Measurements from ENCODE around the gene IFIT1. TPM values are rescaled to one million over a fixed set of nuclear protein-coding genes. Genes with fewer than 3 reads are reported as not detected.

Gene IFIT1
- total RNA-seq, 2 donors from 2014 or later: 6.7 to 10.6 TPM

DNA sequence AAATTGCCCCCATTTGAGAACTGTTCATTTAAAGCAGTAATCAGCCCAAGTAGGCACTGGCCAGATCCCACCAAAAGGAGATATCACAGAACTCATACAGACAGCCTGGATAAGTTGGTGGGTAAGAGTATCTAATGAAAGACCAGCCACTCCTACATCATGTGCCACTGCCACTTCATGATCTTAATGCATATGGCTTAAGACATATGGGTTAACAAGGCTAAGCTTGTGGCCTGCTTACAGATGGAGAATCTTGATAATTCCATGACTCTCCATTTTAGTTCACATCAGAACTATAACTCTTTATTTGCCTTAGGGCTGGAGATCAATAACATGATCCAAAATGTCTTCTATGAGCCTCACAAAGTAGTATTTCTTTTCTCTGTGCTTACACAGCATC is 21.3 kb upstream of the IFIT1 start:
- peaks cover 0 to 43% of the 10 kb centered on the region in 2 donors for H3K4me1 ChIP-seq
- H3K9me3 ChIP-seq: no peaks in the 10 kb centered on the region
- TF ChIP-seq, protein P1, sequence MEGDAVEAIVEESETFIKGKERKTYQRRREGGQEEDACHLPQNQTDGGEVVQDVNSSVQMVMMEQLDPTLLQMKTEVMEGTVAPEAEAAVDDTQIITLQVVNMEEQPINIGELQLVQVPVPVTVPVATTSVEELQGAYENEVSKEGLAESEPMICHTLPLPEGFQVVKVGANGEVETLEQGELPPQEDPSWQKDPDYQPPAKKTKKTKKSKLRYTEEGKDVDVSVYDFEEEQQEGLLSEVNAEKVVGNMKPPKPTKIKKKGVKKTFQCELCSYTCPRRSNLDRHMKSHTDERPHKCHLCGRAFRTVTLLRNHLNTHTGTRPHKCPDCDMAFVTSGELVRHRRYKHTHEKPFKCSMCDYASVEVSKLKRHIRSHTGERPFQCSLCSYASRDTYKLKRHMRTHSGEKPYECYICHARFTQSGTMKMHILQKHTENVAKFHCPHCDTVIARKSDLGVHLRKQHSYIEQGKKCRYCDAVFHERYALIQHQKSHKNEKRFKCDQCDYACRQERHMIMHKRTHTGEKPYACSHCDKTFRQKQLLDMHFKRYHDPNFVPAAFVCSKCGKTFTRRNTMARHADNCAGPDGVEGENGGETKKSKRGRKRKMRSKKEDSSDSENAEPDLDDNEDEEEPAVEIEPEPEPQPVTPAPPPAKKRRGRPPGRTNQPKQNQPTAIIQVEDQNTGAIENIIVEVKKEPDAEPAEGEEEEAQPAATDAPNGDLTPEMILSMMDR (IDR thresholded peaks at IDR 0.05): no peak
- H3K4me3 ChIP-seq: no peak overlapping the region
- no peak overlapping the region for H3K27ac ChIP-seq
- H3K27me3 ChIP-seq: no peaks in the 10 kb centered on the region
- no peak for DNase-seq (ENCODE audit: low spot score)
- H3K36me3 ChIP-seq: no peaks in the 10 kb centered on the region

DNA sequence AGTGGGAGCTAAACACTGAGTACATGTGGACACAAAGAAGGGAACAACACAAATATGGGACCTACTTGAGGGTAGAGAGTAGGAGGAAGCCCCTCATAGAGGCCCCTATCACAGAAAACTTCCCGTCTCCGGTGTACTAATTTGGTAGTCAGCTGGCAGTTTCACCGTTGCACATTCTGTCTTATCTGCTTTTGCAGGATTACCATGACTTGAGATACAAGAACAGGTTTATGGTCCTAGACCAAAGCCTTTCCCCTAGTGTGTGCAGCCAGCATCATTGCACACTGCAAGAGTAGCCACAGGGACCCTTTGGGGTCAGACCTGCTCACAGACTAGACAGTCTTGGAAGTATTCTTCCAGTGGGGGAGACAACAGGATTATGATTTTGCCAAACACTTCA is 20.4 kb upstream of the IFIT1 start:
- Histone ChIP-seq H3K27ac (no peak overlapping the region), H3K9me3 (no peaks in the 10 kb centered on the region), H3K4me1 (peaks cover 0 to 43% of the 10 kb centered on the region in 2 donors), H3K4me3 (no peak overlapping the region), H3K27me3 (no peaks in the 10 kb centered on the region), H3K36me3 (no peaks in the 10 kb centered on the region)
- DNase-seq (ENCODE audit: low spot score): no peak
- TF ChIP-seq, protein P1 (IDR thresholded peaks at IDR 0.05): no peak

DNA sequence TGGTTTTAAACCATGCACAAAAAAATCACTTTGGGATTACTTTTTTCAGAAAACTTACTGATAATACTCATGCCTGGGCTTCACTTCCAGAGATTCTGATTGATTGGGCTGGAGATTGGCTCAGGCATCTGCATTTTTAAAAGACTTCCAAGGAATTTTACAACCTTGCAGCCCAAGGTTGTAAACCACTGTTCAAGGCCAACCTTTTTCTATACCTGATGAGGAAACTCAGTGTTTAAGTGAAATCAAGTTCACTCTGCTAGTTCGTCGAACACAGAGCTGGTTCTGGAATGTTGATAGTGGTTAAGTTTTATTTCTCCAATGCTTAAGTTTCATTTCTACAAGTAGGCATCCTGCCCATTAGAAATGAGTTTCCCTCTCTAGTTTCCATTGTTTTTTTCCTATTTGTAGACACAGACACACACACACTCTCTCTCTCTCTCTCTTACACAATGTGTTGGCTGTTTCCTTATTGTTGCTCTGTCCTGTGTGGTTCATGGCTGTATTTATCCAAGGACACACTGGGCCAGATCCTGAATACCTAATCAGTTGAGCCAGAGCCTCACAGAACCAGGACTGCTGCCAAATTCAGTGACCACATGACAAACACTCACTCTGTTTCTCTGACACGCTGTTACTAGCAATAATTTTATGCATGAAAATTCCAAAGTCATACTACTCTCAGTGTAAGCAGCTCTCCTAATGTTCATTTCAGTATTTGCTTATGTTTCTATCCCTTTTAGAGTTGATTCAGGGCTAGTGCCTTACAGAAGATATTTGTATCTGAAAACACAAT is 18.3 kb upstream of the IFIT1 start:
- no peaks in the 10 kb centered on the region for H3K9me3 ChIP-seq
- TF ChIP-seq, protein P1 (IDR thresholded peaks at IDR 0.05): no peak
- H3K4me3 ChIP-seq: peak overlapping the region in 1 of 2 donors; percentile 7

DNA sequence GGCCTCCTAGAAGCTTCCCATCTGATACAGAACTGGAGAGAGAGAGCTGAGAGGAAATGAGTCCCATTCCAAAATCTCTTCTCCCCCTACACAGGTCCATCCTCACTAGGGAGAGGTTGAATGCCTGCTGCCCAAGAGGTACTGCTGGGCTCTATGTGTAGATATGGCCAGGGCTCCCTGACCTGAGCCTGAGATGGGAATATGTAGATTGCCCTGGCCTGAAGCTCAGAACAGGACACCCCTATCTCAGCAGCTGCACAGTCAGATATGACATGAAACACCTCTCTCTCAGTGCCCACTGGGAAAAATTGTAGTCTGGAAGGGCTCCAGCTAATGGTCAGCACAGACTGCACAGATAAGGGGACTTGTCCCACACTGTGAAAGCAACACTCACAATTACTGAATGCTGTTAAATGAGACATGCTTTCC is 17.7 kb upstream of the IFIT1 start:
- Histone ChIP-seq H3K36me3 (no peaks in the 10 kb centered on the region), H3K27ac (peak overlapping the region; percentile 83 to 87), H3K9me3 (no peaks in the 10 kb centered on the region), H3K27me3 (no peaks in the 10 kb centered on the region), H3K4me3 (peak overlapping the region in 1 of 2 donors; percentile 7), H3K4me1 (peaks cover 0 to 22% of the 10 kb centered on the region in 2 donors)
- DNase-seq (ENCODE audit: low spot score): no peak
- TF ChIP-seq, protein P1 (IDR thresholded peaks at IDR 0.05): no peak

More for the DNA sequence above, 18.3 kb upstream of the IFIT1 start:
- no peaks in the 10 kb centered on the region for H3K36me3 ChIP-seq
- peak overlapping the region; percentile 83 to 87 for H3K27ac ChIP-seq
- no peaks in the 10 kb centered on the region for H3K27me3 ChIP-seq
- peaks cover 0 to 26% of the 10 kb centered on the region in 2 donors for H3K4me1 ChIP-seq
- peak; percentile 97 for DNase-seq (ENCODE audit: low spot score)

DNA sequence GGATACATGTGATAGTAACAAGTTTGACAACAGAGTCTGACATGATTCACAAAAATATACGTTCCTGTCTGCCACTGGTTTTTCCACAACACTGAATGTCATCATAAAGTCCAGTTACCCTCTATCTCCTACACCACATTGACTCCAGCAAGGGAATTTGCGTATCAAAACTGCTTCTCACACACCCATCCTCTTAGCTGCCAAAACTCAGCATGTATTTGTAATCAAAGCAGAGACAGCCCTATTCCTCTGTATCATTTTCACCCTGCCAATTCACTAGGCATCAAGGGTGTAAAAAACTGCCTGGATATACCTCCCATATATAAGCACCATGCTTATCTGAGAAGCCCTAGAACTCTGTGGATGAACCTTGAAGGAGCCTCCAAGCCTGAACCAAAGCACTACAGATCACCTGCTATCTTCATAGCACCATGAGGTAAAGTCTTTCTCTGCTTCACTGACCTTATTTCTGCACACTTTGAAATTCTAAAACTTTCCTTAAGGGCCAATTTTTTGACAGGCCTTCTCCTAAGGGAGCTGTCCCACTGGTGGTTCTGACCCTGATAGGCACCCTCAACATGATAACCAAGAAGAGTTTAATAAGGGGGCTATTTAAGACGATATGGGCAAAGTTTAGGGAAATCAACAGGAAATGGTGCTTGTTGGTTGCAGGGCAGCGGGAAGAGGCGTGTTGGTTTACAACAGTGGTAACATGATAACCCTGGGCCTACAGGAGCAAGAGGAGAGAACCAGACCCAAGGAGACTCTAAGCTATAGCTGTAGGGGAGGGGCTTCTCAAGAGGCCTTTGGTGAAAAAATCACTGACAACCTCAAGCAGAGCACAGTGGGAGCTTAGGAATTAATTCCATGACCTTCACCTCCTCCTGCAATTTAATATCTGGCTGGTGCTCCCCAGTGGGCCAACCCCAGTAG is 14.5 kb upstream of the IFIT1 start, which contains the start of gene IFIT1B:
TSS of gene IFIT1B (plus strand) at position 352 of the 933 bp plus-strand sequence. CDS start at position 432, 80 bp downstream.
- H3K9me3 ChIP-seq: no peaks in the 10 kb centered on the region
- no peaks in the 10 kb centered on the region for H3K36me3 ChIP-seq
- H3K4me3 ChIP-seq: no peak within 1 kb of the TSS
- no peaks in the 10 kb centered on the region for H3K27me3 ChIP-seq
- peaks cover 0 to 22% of the 10 kb centered on the region in 2 donors for H3K4me1 ChIP-seq
- TF ChIP-seq, protein P1 (IDR thresholded peaks at IDR 0.05): no peak
- no peak for DNase-seq (ENCODE audit: low spot score)
- no peak within 1 kb of the TSS for H3K27ac ChIP-seq

Measured in right atrium auricular region (tissue), 2 donors.